Chondrocyte (in vitro differentiated cells): Measurements from ENCODE around the gene CYP1A2. TPM values are rescaled to one million over a fixed set of nuclear protein-coding genes. Genes with fewer than 3 reads are reported as not detected.
"Not testable (repeated sequence)": the region's sequence is repeated elsewhere in the genome, so short reads cannot be mapped to it uniquely, and the experiment has no call there.

Experiments used
- DNase-seq: peaks from one replicate; pipeline ENCODE4 v3.0.0; 2021; ENCODE audit warnings: mixed read lengths, low spot score
- H3K27ac Mint-ChIP-seq: one replicate; pipeline ENCODE4 v1.8.0; 2021; ENCODE audit warnings: mild to moderate bottlenecking, moderate library complexity, mixed read lengths; ENCODE audit not compliant: unreplicated experiment
- H3K27me3 Mint-ChIP-seq: 2 replicates; pipeline ENCODE4 v1.8.0; 2021; ENCODE audit warnings: low read depth, mixed read lengths
- H3K36me3 Mint-ChIP-seq: 2 replicates; pipeline ENCODE4 v1.8.0; 2021; ENCODE audit warnings: low read depth, mixed read lengths
- H3K4me1 Mint-ChIP-seq: 2 replicates; pipeline ENCODE4 v1.8.0; 2021; ENCODE audit warnings: low read depth, mild to moderate bottlenecking, mixed read lengths
- H3K4me3 Mint-ChIP-seq: one replicate; pipeline ENCODE4 v1.8.0; 2021; ENCODE audit warnings: mild to moderate bottlenecking, moderate library complexity, mixed read lengths; ENCODE audit not compliant: unreplicated experiment
- H3K9me3 Mint-ChIP-seq: 2 replicates; pipeline ENCODE4 v1.8.0; 2021; ENCODE audit warnings: low read depth, mixed read lengths
- total RNA-seq: library from RNA; stranded (reverse); gene quantifications from 3 replicates; pipeline ENCODE4 v1.2.1, GENCODE V29; 2021
- TF ChIP-seq, protein P1 (sequence below): fragments of 200-600 bp; sonication (generic); IDR thresholded peaks from 2 replicates; pipeline ENCODE4 v1.5.0; 2021; ENCODE audit warnings: antibody characterized with exemption, mild to moderate bottlenecking, moderate library complexity

Gene CYP1A2
- total RNA-seq, 1 donor from 2014 or later = not detected

- no peak overlapping the region for H3K27ac Mint-ChIP-seq
- H3K9me3 Mint-ChIP-seq = no peaks in the 10 kb centered on the region
- H3K4me1 Mint-ChIP-seq = peaks cover 16% of the 10 kb centered on the region
- no peak overlapping the region for H3K4me3 Mint-ChIP-seq
- DNase-seq = no peak
- peaks cover 8% of the 10 kb centered on the region for H3K27me3 Mint-ChIP-seq
- TF ChIP-seq, protein P1, sequence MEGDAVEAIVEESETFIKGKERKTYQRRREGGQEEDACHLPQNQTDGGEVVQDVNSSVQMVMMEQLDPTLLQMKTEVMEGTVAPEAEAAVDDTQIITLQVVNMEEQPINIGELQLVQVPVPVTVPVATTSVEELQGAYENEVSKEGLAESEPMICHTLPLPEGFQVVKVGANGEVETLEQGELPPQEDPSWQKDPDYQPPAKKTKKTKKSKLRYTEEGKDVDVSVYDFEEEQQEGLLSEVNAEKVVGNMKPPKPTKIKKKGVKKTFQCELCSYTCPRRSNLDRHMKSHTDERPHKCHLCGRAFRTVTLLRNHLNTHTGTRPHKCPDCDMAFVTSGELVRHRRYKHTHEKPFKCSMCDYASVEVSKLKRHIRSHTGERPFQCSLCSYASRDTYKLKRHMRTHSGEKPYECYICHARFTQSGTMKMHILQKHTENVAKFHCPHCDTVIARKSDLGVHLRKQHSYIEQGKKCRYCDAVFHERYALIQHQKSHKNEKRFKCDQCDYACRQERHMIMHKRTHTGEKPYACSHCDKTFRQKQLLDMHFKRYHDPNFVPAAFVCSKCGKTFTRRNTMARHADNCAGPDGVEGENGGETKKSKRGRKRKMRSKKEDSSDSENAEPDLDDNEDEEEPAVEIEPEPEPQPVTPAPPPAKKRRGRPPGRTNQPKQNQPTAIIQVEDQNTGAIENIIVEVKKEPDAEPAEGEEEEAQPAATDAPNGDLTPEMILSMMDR = no peak
- H3K36me3 Mint-ChIP-seq = no peaks in the 10 kb centered on the region
Observed at GRCh38 chr15:74730619-74731316, 17.9 kb upstream of the CYP1A2 start.

DNA sequence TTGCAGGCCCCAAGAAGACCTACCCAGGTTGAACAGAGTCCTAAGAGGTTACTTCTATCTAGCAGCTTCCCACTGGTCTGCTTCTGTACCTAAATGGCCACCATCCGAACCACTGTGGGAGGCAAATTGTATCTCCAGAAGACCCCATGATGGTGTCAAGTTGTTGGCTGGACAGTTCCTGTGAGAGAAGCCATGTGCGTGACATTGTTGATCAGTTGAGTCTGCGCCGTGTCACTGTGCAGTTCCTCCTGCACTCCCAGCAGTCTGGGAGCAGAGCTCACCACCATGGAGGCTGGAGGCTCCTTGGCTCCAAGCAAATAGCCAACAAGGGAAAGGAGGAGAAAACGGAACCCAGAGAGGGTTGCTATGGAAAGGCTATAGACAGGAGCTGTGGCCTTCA lies 15.8 kb upstream of the CYP1A2 start:
- TF ChIP-seq, protein P1 = no peak
- H3K4me1 Mint-ChIP-seq = peaks cover 2% of the 10 kb centered on the region
- H3K4me3 Mint-ChIP-seq = no peak overlapping the region
- peaks cover 16% of the 10 kb centered on the region for H3K27me3 Mint-ChIP-seq
- no peak overlapping the region for H3K27ac Mint-ChIP-seq
- H3K36me3 Mint-ChIP-seq = no peaks in the 10 kb centered on the region
- no peaks in the 10 kb centered on the region for H3K9me3 Mint-ChIP-seq
- DNase-seq = no peak

DNA sequence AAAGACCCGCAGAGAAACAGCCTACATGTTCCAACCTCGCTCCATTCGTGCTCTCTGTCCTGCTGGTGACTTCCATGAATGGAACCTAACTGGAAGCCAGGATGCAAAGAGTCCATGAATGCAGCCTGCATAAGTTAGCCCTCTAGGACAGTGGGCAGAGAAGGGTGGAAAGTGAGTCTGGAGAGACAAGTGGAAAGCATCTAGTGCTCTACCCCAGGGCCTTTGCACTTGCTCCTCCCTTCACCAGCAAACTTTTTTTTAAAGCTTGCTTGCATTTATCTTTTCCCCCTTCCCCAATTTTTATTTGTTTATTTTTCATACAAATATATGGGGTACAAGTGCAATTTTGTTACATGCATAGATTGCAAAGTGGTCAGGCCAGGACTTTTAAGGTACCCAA lies 15.4 kb upstream of the CYP1A2 start:
- TF ChIP-seq, protein P1 = no peak
- no peak for DNase-seq
- H3K27me3 Mint-ChIP-seq = peaks cover 20% of the 10 kb centered on the region
- no peaks in the 10 kb centered on the region for H3K4me1 Mint-ChIP-seq
- H3K9me3 Mint-ChIP-seq = no peaks in the 10 kb centered on the region
- peaks cover 3% of the 10 kb centered on the region for H3K36me3 Mint-ChIP-seq
- no peak overlapping the region for H3K4me3 Mint-ChIP-seq
- no peak overlapping the region for H3K27ac Mint-ChIP-seq

GRCh38 chr15:74735305-74735704 lies 13.3 kb upstream of the CYP1A2 start:
- Mint-ChIP-seq H3K36me3 (peaks cover 3% of the 10 kb centered on the region), H3K27me3 (peaks cover 20% of the 10 kb centered on the region), H3K9me3 (no peaks in the 10 kb centered on the region), H3K4me3 (no peak overlapping the region), H3K27ac (no peak overlapping the region), H3K4me1 (no peaks in the 10 kb centered on the region)
- TF ChIP-seq, protein P1 = no peak
- no peak for DNase-seq

DNA sequence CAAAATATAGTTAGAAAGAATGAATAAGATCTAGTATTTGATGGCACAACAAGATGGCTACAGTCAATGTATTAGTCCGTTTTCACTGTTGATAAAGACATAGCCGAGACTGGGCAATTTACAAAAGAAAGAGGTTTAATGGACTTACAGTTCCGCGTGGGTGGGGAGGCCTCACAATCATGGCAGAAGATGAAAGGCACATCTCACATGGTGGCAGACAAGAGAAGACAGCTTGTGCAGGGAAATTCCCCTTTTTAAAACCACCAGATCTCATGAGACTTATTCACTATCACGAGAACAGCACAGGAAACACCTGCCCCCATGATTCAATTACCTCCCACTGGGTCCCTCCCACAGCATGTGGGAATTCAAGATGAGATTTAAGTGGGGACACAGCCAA lies 10.4 kb upstream of the CYP1A2 start:
- H3K4me1 Mint-ChIP-seq, H3K36me3 Mint-ChIP-seq, H3K4me3 Mint-ChIP-seq, DNase-seq, H3K27ac Mint-ChIP-seq, H3K9me3 Mint-ChIP-seq: not testable (repeated sequence)
- peaks cover 24% of the 10 kb centered on the region for H3K27me3 Mint-ChIP-seq

GRCh38 chr15:74742422-74742821 lies 6.2 kb upstream of the CYP1A2 start:
- Mint-ChIP-seq H3K4me1 (no peaks in the 10 kb centered on the region), H3K27me3 (peaks cover 13% of the 10 kb centered on the region), H3K9me3 (peaks cover 4% of the 10 kb centered on the region), H3K36me3 (peaks cover 3% of the 10 kb centered on the region), H3K27ac (no peak overlapping the region), H3K4me3 (no peak overlapping the region)
- no peak for DNase-seq
- TF ChIP-seq, protein P1 = no peak
